ENCODE measurements around the gene CHRM4. TPM values are rescaled to one million over a fixed set of nuclear protein-coding genes. Genes with fewer than 3 reads are reported as not detected.

The CHRM4 gene
- total RNA-seq, 1 donor from 2014 or later = not detected

DNA sequence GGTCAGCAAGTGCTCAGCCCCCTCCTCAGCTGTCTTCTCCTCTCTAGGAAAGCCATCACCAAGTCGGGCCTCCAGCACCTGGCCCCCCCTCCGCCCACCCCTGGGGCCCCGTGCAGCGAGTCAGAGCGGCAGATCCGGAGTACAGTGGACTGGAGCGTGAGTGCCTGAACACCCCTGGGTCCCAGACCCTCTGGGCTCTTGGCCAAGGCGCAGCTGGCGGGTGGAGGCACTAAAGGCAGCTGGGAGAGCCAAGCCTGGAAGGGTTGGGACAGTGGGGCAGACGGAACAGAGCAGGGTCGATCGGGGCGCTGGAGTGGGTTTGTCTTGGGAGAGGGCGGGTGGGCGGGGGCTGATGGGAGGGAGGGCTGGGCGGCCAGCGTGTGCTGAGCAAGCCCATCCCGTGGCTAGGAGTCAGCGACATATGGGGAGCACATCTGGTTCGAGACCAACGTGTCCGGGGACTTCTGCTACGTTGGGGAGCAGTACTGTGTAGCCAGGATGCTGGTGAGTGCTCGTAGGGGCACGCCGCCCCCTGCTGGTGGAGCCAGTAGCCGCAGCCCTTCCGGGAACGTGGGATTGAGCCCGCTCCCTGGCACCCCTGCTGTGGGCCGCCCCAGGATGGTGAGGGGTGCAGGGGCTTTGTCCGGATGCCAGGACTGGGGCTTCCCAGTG lies 24.2 kb downstream of the CHRM4 start:
- peak; percentile 63 for DNase-seq

GRCh38 chr11:46366661-46367161 lies 24.9 kb downstream of the CHRM4 start:
- no peak for DNase-seq

GRCh38 chr11:46366260-46366659 lies 25.3 kb downstream of the CHRM4 start:
- DNase-seq = no peak

DNA sequence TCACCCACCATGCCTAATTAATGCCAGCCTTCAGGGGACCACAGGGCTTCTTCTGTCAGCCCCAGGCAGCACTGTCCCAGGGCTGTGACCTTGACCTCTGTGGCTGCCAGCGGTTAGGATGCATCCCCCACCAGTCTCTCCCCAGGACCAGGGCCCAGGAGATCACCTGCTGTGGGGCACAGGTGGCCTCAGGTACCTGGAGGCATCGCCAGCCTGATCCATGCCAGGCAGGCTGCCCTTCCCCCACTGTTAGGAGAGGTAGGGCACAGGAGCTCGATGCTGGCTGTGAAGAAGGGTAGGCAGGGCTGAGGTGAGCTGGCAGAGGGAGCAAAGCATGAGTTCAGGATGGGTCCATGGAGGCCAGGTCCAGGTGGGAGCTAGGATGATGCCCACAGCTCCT lies 26.8 kb downstream of the CHRM4 start:
- DNase-seq = no peak

DNA sequence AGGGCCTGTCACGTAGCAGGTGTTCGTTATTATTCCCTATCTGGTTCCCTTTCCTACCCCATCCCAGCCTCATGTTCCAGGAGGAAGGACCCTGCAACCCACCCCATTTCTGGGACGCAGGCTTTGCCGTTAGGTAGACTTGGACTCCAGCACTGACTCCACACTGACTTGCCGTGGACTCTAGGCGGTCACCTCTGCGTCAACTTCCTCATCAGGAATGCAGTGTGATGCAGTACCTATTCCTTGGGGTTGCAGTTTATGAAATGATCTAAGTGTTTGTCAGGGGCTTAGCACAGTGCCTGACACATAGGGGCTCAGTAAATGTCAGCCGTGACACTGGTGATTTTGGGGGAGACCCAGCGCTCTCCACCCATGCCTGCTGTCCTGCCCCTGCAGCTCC lies 27.5 kb downstream of the CHRM4 start:
- no peak for DNase-seq

DNA sequence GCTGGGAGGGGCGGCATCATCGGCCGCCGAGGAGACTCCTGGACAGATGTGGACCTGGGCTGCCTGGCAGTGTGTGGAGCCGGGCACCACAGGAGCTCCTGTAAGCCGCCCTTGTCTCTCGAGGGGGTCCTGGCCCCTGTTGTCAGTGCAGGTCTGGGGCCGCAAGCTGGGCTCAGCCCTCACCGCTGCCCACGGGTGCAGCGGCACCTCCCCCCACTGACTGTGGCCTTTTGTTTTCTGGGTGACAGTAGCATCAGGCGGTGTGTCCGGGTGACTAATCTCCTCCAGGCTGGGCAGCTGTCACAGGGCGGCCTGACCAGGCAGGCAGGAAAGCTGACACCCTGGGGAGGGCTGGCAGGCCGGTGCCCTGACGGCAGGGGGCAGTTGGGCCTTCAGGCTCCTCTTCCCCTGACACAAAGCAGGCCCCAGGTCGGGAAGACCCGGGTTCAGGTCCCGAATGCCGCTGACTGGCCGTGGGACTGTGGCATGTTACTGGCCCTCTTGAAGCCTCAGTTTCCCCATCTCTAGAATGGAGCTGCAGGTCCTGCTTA lies 28.0 kb downstream of the CHRM4 start:
- DNase-seq = no peak

GRCh38 chr11:46363031-46363407 lies 28.6 kb downstream of the CHRM4 start:
- peak; percentile 32 for DNase-seq

- no peak for DNase-seq
Observed at GRCh38 chr11:46362156-46363030, 29.2 kb downstream of the CHRM4 start.

DNA sequence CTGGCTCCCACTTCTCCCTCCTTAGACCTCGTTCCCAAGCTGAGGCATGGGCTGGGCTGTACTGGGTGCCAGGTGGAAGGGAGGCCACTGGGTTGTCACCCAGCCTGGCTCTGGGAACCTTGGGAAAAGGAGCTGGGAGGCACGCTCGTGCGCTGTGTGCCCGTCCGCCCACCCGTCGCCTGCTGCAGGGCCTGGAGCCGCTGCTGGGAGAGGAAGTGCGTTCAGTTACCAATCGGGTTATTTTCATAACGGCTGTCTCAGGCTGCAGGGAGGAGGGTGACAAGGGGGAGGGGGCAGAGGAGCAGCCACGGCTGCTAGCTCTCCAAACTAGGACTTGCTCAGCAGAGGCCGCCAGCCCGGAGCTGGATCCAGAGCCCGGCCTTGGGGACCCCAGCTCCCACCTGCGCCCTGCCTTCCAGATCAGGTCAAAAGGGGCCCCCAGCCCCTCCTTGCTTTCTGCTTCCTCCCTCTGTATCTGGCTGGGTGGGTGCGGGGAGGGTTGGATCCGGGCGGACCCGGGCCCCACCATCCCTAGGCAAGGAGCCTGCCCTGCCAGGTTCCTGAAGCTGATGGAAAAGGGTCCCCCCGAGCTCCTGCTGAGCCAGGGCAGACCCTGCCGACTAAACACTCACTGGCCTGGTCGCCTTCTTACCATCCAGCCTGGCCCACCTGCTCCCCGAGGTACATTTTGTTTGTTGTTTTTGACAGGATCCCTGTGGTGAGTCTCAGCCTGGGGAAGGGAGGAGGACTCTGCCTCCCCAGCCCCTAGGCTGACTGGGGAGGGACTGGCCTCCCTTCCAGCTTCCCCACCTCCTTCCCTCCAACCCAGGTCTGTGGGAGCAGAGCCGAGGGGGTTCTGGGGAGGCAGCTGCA lies 30.1 kb downstream of the CHRM4 start:
- DNase-seq = peak; percentile 76

DNA sequence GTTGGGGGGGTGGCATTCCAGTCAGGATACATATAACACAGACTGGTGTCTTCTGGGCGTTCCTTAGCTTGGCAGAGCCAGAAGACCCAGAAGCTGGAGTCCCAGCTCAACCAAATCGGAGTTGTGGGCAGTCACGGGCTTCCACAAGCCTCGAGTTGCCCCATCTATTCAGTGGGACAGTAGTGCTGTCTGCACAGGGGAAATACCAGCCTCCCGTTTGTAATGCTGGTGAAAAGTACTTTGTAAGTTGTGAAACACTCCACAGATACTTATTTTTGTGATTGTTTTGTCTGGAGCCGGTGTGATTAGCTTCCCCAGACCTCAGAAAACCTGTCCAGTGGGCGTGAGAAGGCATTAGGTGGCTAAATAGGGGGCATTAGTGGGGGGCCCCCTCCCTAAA lies 30.7 kb downstream of the CHRM4 start:
- no peak for DNase-seq

GRCh38 chr11:46359953-46360352 lies 31.6 kb downstream of the CHRM4 start:
- peak; percentile 28 for DNase-seq

DNA sequence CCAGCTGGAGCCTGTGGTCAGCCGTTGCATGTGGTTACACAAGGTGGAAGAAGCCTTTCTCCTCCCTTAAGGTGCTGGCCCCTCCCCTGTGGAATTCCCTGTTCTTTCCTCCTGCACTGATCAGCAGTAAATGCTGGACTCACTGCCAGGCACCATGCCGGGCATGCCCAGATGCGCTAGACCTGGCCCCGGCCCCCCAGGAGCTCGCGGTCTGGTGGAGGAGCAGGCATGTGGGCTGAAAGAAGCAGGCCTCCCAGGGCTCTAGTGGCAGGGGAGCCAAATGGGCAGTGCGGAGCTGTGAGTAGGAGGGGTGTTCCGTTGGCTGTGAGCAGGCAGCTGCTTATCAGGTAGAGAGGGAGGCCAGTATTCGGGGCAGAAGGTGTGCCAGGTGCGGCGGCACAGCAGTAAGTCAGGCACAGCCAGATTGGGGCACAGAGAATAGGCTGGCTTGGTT lies 34.1 kb downstream of the CHRM4 start:
- no peak for DNase-seq

GRCh38 chr11:46356924-46357482 lies 34.6 kb downstream of the CHRM4 start:
- DNase-seq = no peak

- DNase-seq = no peak
Observed at GRCh38 chr11:46353698-46354097, 37.9 kb downstream of the CHRM4 start.

DNA sequence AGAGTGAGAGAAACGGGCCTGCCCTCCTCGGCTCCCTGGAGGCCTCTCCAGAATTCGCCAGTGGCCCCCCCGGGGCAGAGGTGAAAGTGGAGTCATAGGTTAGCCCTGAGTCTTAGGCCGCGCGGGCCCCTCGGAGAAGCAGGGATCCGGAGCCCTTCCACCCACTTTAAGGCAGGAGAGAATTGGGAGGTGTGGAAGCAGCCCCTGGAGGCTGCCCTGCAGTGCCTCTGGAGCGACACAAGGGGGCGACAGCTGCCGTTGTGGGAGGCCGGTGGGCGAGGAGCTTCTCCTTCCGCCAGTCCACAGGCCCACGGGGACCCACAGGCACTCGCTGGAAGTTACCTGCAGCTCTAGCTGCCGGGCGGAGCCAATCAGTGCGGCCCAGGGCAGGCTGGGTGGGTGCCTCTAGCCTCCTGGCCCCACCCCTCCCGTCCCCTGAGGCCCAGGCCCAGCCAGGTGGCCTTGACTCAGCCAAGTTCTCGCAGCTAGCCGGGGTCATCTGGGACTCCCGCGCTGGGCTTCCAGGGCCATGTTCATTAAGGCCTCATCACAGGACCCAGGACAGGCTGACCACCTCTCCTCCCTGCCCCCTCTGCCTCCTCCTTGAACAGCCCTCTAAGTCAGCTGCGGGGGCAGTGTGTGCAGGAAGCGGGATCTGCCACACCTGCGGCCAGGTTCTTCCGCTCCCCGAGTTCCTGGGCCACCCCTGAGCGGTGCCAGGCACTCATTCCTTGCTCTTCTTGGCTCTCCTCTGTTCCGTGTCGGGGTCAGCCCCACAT lies 39.3 kb downstream of the CHRM4 start:
- no peak for DNase-seq

DNA sequence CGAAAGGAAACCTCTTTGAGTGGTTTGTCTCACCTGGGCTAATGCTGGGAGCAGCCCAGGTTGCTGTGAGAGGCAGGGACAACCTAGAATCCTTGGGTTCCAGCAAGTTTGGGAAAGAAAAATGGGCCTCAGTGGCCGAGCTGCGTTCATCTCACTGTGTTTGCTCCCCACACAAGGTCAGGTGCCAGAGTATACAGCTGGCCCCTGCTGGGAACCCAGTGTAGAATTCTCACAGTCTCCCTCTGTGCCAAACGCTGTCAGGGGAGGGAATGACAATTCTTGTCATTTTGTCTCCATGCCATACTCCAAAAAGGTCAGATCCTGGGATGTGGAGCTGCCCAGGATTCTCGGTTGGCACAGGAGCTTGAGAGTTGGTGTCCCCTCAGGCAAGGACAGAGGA lies 40.0 kb downstream of the CHRM4 start:
- no peak for DNase-seq

DNA sequence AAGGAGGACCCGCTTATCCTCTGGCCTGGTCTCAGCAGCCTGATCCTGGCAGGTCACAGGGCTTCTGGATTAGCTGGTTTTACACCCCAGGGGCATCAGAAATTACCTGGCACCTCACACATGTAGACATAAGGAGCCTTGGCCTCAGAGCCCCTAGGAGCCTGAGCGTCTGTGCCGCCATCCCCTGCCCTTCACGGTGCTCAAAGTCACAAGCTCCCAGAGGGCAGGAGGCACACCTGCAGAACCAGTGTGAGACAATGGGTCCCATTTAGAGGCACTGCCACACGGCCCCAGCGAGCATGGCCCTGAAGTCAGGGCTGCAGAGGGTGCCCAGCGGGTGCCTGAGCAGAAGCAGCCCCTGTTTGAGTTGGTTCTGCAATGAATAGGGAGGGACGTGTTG lies 40.4 kb downstream of the CHRM4 start:
- DNase-seq = no peak

DNA sequence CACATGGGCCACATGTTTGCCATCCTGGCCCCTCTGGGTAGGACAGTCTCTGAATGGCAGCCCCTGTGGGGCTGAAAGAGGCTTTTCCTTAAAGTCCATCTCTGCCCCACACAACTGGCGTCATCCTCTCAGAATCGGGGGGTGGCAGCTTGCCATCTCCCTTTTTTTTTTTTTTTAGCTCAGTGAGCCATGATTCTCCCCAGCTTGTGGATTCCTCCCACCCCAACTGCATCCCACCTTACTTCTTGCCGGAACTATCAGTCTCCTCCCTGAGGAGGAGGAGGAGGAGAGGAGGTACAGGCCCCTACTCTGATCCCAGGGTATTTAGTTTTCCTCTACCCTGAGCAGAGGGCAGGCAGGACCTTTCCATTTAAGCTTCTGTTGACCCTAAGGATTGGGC lies 40.9 kb downstream of the CHRM4 start:
- DNase-seq = no peak

DNA sequence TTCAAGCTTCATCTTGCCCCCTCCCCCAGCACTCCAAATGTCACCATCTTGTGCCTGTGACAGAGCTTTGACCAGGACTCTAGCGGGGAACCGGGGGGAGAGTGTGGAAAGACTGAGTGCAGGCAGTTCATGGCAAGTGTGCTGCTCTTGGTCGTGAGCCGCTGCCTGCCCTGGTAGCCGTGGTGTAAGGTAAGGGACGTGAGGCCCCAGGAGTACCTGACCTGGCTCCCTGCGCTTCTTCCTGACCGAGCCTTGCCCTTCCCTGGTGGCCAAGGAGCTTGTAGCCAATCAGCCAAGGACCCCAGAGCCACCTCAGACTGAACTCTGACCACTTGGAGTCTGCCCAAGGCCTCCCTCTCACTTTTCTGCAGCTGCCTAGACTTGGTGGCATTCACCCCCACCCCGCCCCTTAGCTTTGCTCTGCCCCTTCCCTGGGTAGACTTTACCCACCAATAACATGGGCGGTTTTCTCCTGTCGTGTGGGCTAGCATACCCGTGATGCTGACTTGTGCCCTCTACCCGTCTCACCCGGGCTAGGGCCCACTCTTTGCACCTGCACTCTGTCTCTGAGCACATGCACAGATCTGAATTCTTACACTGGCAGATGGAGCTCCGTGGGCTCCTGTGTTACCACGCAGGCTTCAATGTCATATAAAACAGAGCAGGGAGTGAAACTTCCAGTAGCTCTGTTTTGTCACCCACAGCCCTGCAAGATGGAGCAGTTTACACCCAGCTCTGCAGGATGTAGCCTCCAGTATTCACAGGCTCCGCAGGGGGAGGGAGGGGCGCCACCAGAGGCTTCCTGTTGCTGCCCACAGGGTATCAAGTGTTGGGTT lies 42.8 kb downstream of the CHRM4 start:
- no peak for DNase-seq

All from skin of body (tissue), 2 donors.